SK-N-SH (cell line): ENCODE data around the gene CRELD2. TPM values are rescaled to one million over a fixed set of nuclear protein-coding genes. Genes with fewer than 3 reads are reported as not detected.

ENCODE experiments used
- CTCF ChIA-PET: fragments of 300-600, 350-600 bp; formaldehyde crosslinking; extraction: SDS; loops from one replicate; lab custom pipeline; 2021; lab: Yijun Ruan, JAX
- POLR2A ChIA-PET: fragments of 350-600 bp; sonication (Branson Sonifier 250); formaldehyde crosslinking; extraction: SDS; loops from one replicate; lab custom pipeline; 2020; ENCODE audit warnings: antibody characterized with exemption, inconsistent platforms; lab: Yijun Ruan, JAX
- DNase-seq: peaks from one replicate; pipeline ENCODE4 v3.0.0; 2012
- H2AFZ ChIP-seq: fragments of 200-600 bp; sonication (generic); 2 replicates; pipeline ENCODE4 v1.8.1; 2016; ENCODE audit warnings: antibody characterized with exemption, mild to moderate bottlenecking, low read depth
- H3F3A ChIP-seq: fragments of 200-600 bp; sonication (generic); replicated peaks from 2 replicates; pipeline ENCODE3; 2016; ENCODE audit warnings: antibody characterized with exemption, mild to moderate bottlenecking; ENCODE audit not compliant: insufficient read depth
- H3K27ac ChIP-seq, 2 experiments: fragments of 200-500 bp in 1 of 2; fragments of 200-600 bp in 1 of 2; sonication (Bioruptor generic) in 1 of 2; sonication (generic), shearing (Covaris generic) in 1 of 2; 2 replicates each; pipeline versions ENCODE4 v1.5.1 to v1.6.1; 2014 to 2016; ENCODE audit warnings: low read depth in 2 of 2, inconsistent platforms in 1 of 2, low read length in 1 of 2, mild to moderate bottlenecking in 1 of 2, mixed read lengths in 1 of 2
- H3K27me3 ChIP-seq: fragments of 200-600 bp; sonication (generic), shearing (Covaris generic); 2 replicates; pipeline ENCODE4 v1.6.1; 2016; ENCODE audit warnings: mixed run types; ENCODE audit not compliant: insufficient read depth
- H3K36me3 ChIP-seq, 2 experiments: fragments of 200-500 bp in 1 of 2; fragments of 200-600 bp in 1 of 2; sonication (Bioruptor generic) in 1 of 2; sonication (generic) in 1 of 2; replicated peaks in 1 of 2; 2 replicates each; pipeline versions ENCODE3 to v1.5.1; 2014 to 2016; ENCODE audit warnings: low read length in 1 of 2, mild to moderate bottlenecking in 1 of 2; ENCODE audit not compliant: insufficient read depth in 2 of 2, control insufficient read depth in 1 of 2
- H3K4me1 ChIP-seq, 2 experiments: fragments of 200-500 bp in 1 of 2; fragments of 200-600 bp in 1 of 2; sonication (Bioruptor generic) in 1 of 2; sonication (generic), shearing (Covaris generic) in 1 of 2; 2 replicates each; pipeline versions ENCODE4 v1.5.1 to v1.6.1; 2014 to 2016; ENCODE audit warnings: low read depth in 1 of 2, low read length in 1 of 2, mixed run types in 1 of 2; ENCODE audit not compliant: insufficient read depth in 2 of 2, control insufficient read depth in 1 of 2
- H3K4me2 ChIP-seq: fragments of 200-600 bp; sonication (generic), shearing (Covaris generic); 2 replicates; pipeline ENCODE4 v1.6.1; 2017; ENCODE audit warnings: mixed run types
- H3K4me3 ChIP-seq, 2 experiments: fragments of 200-500 bp in 1 of 2; fragments of 200-600 bp in 1 of 2; sonication (Bioruptor generic) in 1 of 2; sonication (generic), shearing (Covaris generic) in 1 of 2; 2 replicates each; pipeline versions ENCODE4 v1.5.1 to v1.8.1; 2014 to 2016; ENCODE audit warnings: low read depth in 2 of 2, inconsistent platforms in 1 of 2, low read length in 1 of 2, mild to moderate bottlenecking in 1 of 2, mixed read lengths in 1 of 2, moderate library complexity in 1 of 2
- H3K79me2 ChIP-seq: fragments of 200-600 bp; sonication (generic); 2 replicates; pipeline ENCODE4 v1.8.1; 2017; ENCODE audit warnings: mild to moderate bottlenecking; ENCODE audit not compliant: insufficient read depth
- H3K9ac ChIP-seq: fragments of 200-600 bp; sonication (generic); 2 replicates; pipeline ENCODE4 v1.6.1; 2017; ENCODE audit warnings: mixed run types
- H3K9me2 ChIP-seq: fragments of 200-600 bp; sonication (generic); 2 replicates; pipeline ENCODE4 v1.6.1; 2017; ENCODE audit warnings: mixed run types
- H3K9me3 ChIP-seq: fragments of 200-600 bp; sonication (generic); 2 replicates; pipeline ENCODE4 v1.6.1; 2017; ENCODE audit warnings: mixed run types, mild to moderate bottlenecking, moderate library complexity
- H4K20me1 ChIP-seq: fragments of 200-600 bp; sonication (generic); 2 replicates; pipeline ENCODE4 v1.6.1; 2017; ENCODE audit warnings: mild to moderate bottlenecking, mixed run types; ENCODE audit not compliant: insufficient read depth
- CHD2 ChIP-seq: fragments of 150-350 bp; IDR thresholded peaks from 2 replicates; pipeline ENCODE4 v1.6.1; 2018; ENCODE audit warnings: low read length; ENCODE audit not compliant: partially characterized antibody
- FOSL2 ChIP-seq: IDR thresholded peaks from 2 replicates; pipeline ENCODE4 v1.4.0; 2012; ENCODE audit warnings: low read depth, mild to moderate bottlenecking, moderate library complexity, borderline replicate concordance
- GABPA ChIP-seq: IDR thresholded peaks from 2 replicates; pipeline ENCODE4 v1.4.0; 2012; ENCODE audit warnings: low read depth, mild to moderate bottlenecking
- GATA2 ChIP-seq: sonication (generic); formaldehyde crosslinking; IDR thresholded peaks from 2 replicates; pipeline ENCODE4 v1.5.0; 2020; ENCODE audit warnings: mild to moderate bottlenecking, missing genetic modification reagents
- MXI1 ChIP-seq: IDR thresholded peaks from 2 replicates; pipeline ENCODE4 v1.6.1; 2012; ENCODE audit warnings: mild to moderate bottlenecking, low read depth, low read length, improper control_type of control experiment
- NRF1 ChIP-seq: IDR thresholded peaks from 2 replicates; pipeline ENCODE4 v1.6.1; 2012; ENCODE audit warnings: low read depth, mild to moderate bottlenecking, low read length
- POLR2AphosphoS5 ChIP-seq: IDR thresholded peaks from 2 replicates; pipeline ENCODE4 v1.6.1; 2012; ENCODE audit warnings: low read depth, low read length
- RFX5 ChIP-seq: IDR thresholded peaks from 2 replicates; pipeline ENCODE4 v1.6.1; 2012; ENCODE audit warnings: mild to moderate bottlenecking, improper control_type of control experiment, low read length
- TAF1 ChIP-seq: IDR thresholded peaks from 2 replicates; pipeline ENCODE4 v1.6.1; 2012; ENCODE audit warnings: low read depth, mild to moderate bottlenecking, low read length, moderate library complexity, borderline replicate concordance
- YY1 ChIP-seq: IDR thresholded peaks from 2 replicates; pipeline ENCODE4 v1.4.0; 2012; ENCODE audit warnings: low read depth, mild to moderate bottlenecking
- WGBS: methylation state at CpG from one replicate; pipeline ENCODE4 v1.1.6; 2017; ENCODE audit warnings: low lambda C conversion rate; 5-methylcytosine and 5-hydroxymethylcytosine counted together
- polyA plus RNA-seq, 3 experiments: library from polyadenylated mRNA; depleted of rRNA; stranded (reverse); fragments of >200 nt; gene quantifications; 2 replicates each; pipeline ENCODE4 v1.2.3, GENCODE V29; 2012
- TF ChIP-seq, protein P1 (sequence below): fragments of 150-350 bp; IDR thresholded peaks from 2 replicates; pipeline ENCODE4 v1.6.1; 2017; ENCODE audit warnings: antibody characterized with exemption, low read length, low read depth, borderline replicate concordance
- TF ChIP-seq, protein P2 (sequence below): fragments of 200-600 bp; sonication (generic); IDR thresholded peaks from 2 replicates; pipeline ENCODE4 v1.6.1; 2017; ENCODE audit warnings: antibody characterized with exemption, mild to moderate bottlenecking, moderate library complexity
- TF ChIP-seq, protein P3 (sequence below): IDR thresholded peaks from 2 replicates; pipeline ENCODE4 v1.4.0; 2012; ENCODE audit warnings: low read depth, borderline replicate concordance
- TF ChIP-seq, protein P4 (sequence below): IDR thresholded peaks from 2 replicates; pipeline ENCODE4 v1.6.1; 2012; ENCODE audit warnings: mild to moderate bottlenecking, low read depth, low read length, moderate library complexity
- TF ChIP-seq, protein P5 (sequence below): IDR thresholded peaks from 2 replicates; pipeline ENCODE4 v1.4.0; 2012; ENCODE audit warnings: low read depth
- TF ChIP-seq, protein P6 (sequence below): IDR thresholded peaks from 2 replicates; pipeline ENCODE4 v1.4.0; 2012; ENCODE audit warnings: low read depth, borderline replicate concordance

CRELD2 gene
- polyA plus RNA-seq, 1 of the 3 experiments (the other 2 are of a cell fraction): 113 TPM

DNA sequence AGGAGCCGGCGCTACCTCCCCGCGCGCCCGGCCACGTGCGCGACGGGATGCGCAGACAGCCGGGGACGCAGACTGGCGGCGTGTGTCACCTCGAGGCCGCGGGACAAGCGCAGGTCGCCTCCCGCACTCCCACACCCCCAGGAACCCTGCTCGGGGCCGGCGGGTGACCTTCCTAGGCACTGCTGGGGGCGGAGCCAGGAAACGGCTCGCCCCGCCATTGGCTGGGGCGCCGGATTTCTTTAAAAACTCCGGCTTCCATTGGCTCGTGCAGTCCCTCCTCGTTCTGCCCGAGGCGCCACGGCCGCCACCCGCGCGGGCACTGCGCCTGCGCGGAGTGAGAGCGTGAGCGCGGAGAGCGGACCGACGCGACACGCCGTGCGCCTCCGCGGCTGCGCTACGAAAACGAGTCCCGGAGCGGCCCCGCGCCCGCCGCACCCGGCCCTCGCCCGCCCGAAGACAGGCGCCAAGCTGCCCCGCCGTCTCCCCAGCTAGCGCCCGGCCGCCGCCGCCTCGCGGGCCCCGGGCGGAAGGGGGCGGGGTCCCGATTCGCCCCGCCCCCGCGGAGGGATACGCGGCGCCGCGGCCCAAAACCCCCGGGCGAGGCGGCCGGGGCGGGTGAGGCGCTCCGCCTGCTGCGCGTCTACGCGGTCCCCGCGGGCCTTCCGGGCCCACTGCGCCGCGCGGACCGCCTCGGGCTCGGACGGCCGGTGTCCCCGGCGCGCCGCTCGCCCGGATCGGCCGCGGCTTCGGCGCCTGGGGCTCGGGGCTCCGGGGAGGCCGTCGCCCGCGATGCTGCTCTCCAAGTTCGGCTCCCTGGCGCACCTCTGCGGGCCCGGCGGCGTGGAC lies 41.9 kb downstream of the CRELD2 start, which contains the start of gene PIM3 (continued):
- TF ChIP-seq, protein P1, sequence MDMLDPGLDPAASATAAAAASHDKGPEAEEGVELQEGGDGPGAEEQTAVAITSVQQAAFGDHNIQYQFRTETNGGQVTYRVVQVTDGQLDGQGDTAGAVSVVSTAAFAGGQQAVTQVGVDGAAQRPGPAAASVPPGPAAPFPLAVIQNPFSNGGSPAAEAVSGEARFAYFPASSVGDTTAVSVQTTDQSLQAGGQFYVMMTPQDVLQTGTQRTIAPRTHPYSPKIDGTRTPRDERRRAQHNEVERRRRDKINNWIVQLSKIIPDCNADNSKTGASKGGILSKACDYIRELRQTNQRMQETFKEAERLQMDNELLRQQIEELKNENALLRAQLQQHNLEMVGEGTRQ: no peak
- TF ChIP-seq POLR2AphosphoS5: peak; percentile 72
- TF ChIP-seq RFX5: no peak
- TF ChIP-seq GATA2 (CRISPR knock-in tag): no peak
- TF ChIP-seq CHD2: peak; percentile 84
- TF ChIP-seq, protein P2, sequence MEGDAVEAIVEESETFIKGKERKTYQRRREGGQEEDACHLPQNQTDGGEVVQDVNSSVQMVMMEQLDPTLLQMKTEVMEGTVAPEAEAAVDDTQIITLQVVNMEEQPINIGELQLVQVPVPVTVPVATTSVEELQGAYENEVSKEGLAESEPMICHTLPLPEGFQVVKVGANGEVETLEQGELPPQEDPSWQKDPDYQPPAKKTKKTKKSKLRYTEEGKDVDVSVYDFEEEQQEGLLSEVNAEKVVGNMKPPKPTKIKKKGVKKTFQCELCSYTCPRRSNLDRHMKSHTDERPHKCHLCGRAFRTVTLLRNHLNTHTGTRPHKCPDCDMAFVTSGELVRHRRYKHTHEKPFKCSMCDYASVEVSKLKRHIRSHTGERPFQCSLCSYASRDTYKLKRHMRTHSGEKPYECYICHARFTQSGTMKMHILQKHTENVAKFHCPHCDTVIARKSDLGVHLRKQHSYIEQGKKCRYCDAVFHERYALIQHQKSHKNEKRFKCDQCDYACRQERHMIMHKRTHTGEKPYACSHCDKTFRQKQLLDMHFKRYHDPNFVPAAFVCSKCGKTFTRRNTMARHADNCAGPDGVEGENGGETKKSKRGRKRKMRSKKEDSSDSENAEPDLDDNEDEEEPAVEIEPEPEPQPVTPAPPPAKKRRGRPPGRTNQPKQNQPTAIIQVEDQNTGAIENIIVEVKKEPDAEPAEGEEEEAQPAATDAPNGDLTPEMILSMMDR: no peak
- TF ChIP-seq, protein P3, sequence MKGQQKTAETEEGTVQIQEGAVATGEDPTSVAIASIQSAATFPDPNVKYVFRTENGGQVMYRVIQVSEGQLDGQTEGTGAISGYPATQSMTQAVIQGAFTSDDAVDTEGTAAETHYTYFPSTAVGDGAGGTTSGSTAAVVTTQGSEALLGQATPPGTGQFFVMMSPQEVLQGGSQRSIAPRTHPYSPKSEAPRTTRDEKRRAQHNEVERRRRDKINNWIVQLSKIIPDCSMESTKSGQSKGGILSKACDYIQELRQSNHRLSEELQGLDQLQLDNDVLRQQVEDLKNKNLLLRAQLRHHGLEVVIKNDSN: no peak
- TF ChIP-seq TAF1: peak; percentile 82
- no peak for TF ChIP-seq YY1
- peak; percentile 74 for TF ChIP-seq NRF1
- TF ChIP-seq, all 33 proteins: peak for 11

DNA sequence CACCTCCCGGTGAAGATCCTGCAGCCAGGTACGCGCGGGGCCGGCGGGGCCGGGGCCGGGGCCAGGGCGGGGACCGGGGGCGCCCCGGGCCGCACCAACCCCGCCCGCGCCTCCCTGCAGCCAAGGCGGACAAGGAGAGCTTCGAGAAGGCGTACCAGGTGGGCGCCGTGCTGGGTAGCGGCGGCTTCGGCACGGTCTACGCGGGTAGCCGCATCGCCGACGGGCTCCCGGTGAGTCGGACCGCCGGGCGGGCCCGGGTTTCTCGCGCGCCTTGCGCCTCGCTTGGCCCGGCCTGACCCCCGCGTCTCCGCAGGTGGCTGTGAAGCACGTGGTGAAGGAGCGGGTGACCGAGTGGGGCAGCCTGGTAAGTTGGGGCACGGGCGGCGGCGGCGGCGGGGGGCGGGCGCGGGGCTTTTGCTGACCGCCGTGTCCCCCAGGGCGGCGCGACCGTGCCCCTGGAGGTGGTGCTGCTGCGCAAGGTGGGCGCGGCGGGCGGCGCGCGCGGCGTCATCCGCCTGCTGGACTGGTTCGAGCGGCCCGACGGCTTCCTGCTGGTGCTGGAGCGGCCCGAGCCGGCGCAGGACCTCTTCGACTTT lies 42.7 kb downstream of the CRELD2 start:
- Histone ChIP-seq H3K4me3 (peak overlapping the region; percentile 67 to 76), H3K27me3 (no peaks in the 10 kb centered on the region), H3K4me1 (peaks cover 20 to 26% of the 10 kb centered on the region in 2 experiments; a peak in 2 of 4 replicates), H3K4me2 (peak overlapping the region; percentile 98), H3K36me3 (peaks cover 5 to 16% of the 10 kb centered on the region in 2 experiments), H3K27ac (peak overlapping the region in 1 of 2 experiments; percentile 93; a peak in 2 of 4 replicates), H3K79me2 (peaks cover 31% of the 10 kb centered on the region), H2AFZ (no peak overlapping the region), H3K9me2 (no peaks in the 10 kb centered on the region), H3K9ac (peak overlapping the region; percentile 61; the same call in 1 of the 2 replicates), H3F3A (no peaks in the 10 kb centered on the region), H4K20me1 (peaks cover 7% of the 10 kb centered on the region), H3K9me3 (no peaks in the 10 kb centered on the region)
- WGBS: no CpG with 5 or more reads among the region's 84 CpGs
- CTCF ChIA-PET: interaction anchor here (0.7 to 1.1 kb wide), 3 partner anchors 18 to 69 kb away, joined by 3 to 4 read pairs (median 4); no protein-coding TSS in a partner anchor
- POLR2A ChIA-PET: no interaction called here
- TF ChIP-seq, protein P4, sequence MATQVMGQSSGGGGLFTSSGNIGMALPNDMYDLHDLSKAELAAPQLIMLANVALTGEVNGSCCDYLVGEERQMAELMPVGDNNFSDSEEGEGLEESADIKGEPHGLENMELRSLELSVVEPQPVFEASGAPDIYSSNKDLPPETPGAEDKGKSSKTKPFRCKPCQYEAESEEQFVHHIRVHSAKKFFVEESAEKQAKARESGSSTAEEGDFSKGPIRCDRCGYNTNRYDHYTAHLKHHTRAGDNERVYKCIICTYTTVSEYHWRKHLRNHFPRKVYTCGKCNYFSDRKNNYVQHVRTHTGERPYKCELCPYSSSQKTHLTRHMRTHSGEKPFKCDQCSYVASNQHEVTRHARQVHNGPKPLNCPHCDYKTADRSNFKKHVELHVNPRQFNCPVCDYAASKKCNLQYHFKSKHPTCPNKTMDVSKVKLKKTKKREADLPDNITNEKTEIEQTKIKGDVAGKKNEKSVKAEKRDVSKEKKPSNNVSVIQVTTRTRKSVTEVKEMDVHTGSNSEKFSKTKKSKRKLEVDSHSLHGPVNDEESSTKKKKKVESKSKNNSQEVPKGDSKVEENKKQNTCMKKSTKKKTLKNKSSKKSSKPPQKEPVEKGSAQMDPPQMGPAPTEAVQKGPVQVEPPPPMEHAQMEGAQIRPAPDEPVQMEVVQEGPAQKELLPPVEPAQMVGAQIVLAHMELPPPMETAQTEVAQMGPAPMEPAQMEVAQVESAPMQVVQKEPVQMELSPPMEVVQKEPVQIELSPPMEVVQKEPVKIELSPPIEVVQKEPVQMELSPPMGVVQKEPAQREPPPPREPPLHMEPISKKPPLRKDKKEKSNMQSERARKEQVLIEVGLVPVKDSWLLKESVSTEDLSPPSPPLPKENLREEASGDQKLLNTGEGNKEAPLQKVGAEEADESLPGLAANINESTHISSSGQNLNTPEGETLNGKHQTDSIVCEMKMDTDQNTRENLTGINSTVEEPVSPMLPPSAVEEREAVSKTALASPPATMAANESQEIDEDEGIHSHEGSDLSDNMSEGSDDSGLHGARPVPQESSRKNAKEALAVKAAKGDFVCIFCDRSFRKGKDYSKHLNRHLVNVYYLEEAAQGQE: no peak
- TF ChIP-seq, protein P5, sequence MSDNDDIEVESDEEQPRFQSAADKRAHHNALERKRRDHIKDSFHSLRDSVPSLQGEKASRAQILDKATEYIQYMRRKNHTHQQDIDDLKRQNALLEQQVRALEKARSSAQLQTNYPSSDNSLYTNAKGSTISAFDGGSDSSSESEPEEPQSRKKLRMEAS: peak; percentile 44; the same call in 1 of the 2 replicates
- TF ChIP-seq YY1 (no peak), GABPA (no peak), FOSL2 (no peak), MXI1 (peak; percentile 30; the same call in 1 of the 2 replicates)
- TF ChIP-seq, protein P6, sequence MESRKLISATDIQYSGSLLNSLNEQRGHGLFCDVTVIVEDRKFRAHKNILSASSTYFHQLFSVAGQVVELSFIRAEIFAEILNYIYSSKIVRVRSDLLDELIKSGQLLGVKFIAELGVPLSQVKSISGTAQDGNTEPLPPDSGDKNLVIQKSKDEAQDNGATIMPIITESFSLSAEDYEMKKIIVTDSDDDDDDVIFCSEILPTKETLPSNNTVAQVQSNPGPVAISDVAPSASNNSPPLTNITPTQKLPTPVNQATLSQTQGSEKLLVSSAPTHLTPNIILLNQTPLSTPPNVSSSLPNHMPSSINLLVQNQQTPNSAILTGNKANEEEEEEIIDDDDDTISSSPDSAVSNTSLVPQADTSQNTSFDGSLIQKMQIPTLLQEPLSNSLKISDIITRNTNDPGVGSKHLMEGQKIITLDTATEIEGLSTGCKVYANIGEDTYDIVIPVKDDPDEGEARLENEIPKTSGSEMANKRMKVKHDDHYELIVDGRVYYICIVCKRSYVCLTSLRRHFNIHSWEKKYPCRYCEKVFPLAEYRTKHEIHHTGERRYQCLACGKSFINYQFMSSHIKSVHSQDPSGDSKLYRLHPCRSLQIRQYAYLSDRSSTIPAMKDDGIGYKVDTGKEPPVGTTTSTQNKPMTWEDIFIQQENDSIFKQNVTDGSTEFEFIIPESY: no peak
- DNase-seq: peak; percentile 66
